ENCODE measurements around the gene KYNU. TPM values are rescaled to one million over a fixed set of nuclear protein-coding genes. Genes with fewer than 3 reads are reported as not detected.
A peak's percentile ranks its signal among the peaks of the same experiment; 100 is the strongest.

Gene KYNU
- total and polyA plus RNA-seq, 10 of the 15 experiments (the other 5 are each of a cell fraction or from before 2014, with no cell fraction given) = 31.3 to 101 (median 38.3) TPM

DNA sequence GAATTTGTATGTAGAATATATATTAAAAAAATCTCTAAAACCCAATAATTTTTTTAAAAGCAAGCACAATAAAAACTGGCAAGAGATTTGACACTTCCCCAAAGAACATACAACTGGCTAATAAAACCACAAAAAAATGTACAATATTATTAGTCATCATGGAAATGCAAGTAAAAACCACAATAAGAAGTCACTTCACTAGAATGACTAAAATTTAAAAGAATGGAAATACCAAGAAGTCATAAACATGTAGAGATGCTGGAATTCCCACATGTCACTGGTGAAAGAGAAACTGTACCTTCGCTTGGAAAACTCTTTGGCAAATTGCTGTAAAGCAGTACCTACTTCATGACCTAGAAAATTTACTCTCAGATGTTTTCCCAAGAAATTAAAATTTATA lies 43.4 kb upstream of the KYNU start:
- ChIA-PET SMC1A (ENCODE audit: uncharacterized antibody, unreplicated experiment) (no interaction called here), POLR2A (no interaction called here), RAD21 (ENCODE audit: unreplicated experiment) (no interaction called here), CTCF (no interaction called here)
- BruUV-seq (replicated peaks) = no TSS peak
- Histone ChIP-seq H3K9ac (ENCODE audit: control insufficient read depth, insufficient read depth, low read length) (no peak overlapping the region), H3K79me2 (ENCODE audit: control insufficient read depth, insufficient read depth, low read length) (no peaks in the 10 kb centered on the region), H3K27me3 (replicated peaks in 1 of 2; ENCODE audit: control insufficient read depth in 2 of 2, insufficient read depth in 2 of 2, low read length in 1 of 2) (no peaks in the 10 kb centered on the region), H3K36me3 (ENCODE audit: control insufficient read depth in 2 of 2, insufficient read depth in 2 of 2, low read length in 1 of 2) (no peaks in the 10 kb centered on the region), H3K27ac (ENCODE audit: control insufficient read depth, insufficient read depth) (no peak overlapping the region), H3K4me1 (ENCODE audit: control insufficient read depth, insufficient read depth, low read length) (no peaks in the 10 kb centered on the region), H2AFZ (ENCODE audit: control insufficient read depth, low read depth, low read length) (no peak overlapping the region), H4K20me1 (ENCODE audit: control insufficient read depth, insufficient read depth) (no peaks in the 10 kb centered on the region), H3K4me3 (no peak overlapping the region), H3K9me3 (replicated peaks; ENCODE audit: control insufficient read depth, insufficient read depth, low read length) (no peaks in the 10 kb centered on the region), H3K4me2 (ENCODE audit: control insufficient read depth, insufficient read depth) (no peak overlapping the region)
- TF ChIP-seq NFIC (IDR thresholded peaks at IDR 0.05; ENCODE audit: low read depth, low read length) (peak; percentile 57; the same call in 1 of the 2 replicates), ZBED1 (IDR thresholded peaks at IDR 0.05; ENCODE audit: borderline replicate concordance) (no peak), RUNX3 (IDR thresholded peaks at IDR 0.05; ENCODE audit: low read length) (peak; percentile 60; the same call in 1 of the 2 replicates)
- WGBS (ENCODE audit: insufficient coverage, insufficient replicate concordance, low lambda C conversion rate, missing lambda C conversion rate) = 11% methylated on average over 1 of the region's 1 CpG
- intact Hi-C loops (cut with micrococcal nuclease; ENCODE audit: unreplicated experiment) (no loop called here), in situ Hi-C loops (cut with MboI) (no loop called here)
- ATAC-seq (no peak), DNase-seq (ENCODE audit: low read depth, low spot score) (no peak), FAIRE-seq (no peak)

GRCh38 chr2:142840436-142840835 lies 37.0 kb upstream of the KYNU start:
- in situ Hi-C loops (cut with MboI) = no loop called here
- no peak overlapping the region for H3K4me3 ChIP-seq
- no peak overlapping the region for H3K4me2 ChIP-seq (ENCODE audit: control insufficient read depth, insufficient read depth)
- H4K20me1 ChIP-seq (ENCODE audit: control insufficient read depth, insufficient read depth) = no peaks in the 10 kb centered on the region
- H3K9me3 ChIP-seq (replicated peaks; ENCODE audit: control insufficient read depth, insufficient read depth, low read length) = no peaks in the 10 kb centered on the region
- ATAC-seq (no peak), DNase-seq (ENCODE audit: low read depth, low spot score) (no peak), FAIRE-seq (no peak)
- ChIA-PET POLR2A (no interaction called here), SMC1A (ENCODE audit: uncharacterized antibody, unreplicated experiment) (interaction anchor here (0.8 to 1.7 kb wide), 4 partner anchors 8 to 139 kb away, joined by 3 to 4 read pairs (median 3); no protein-coding TSS in a partner anchor), RAD21 (ENCODE audit: unreplicated experiment) (no interaction called here), CTCF (interaction anchor here (1.2 kb wide), 1 partner anchor 14 kb away, joined by 3 read pairs; no protein-coding TSS in a partner anchor)
- no TSS peak for BruUV-seq (replicated peaks)
- no peak overlapping the region for H3K27ac ChIP-seq (ENCODE audit: control insufficient read depth, insufficient read depth)
- no peak overlapping the region for H3K9ac ChIP-seq (ENCODE audit: control insufficient read depth, insufficient read depth, low read length)
- intact Hi-C loops (cut with micrococcal nuclease; ENCODE audit: unreplicated experiment) = no loop called here
- H3K36me3 ChIP-seq (ENCODE audit: control insufficient read depth in 2 of 2, insufficient read depth in 2 of 2, low read length in 1 of 2) = no peaks in the 10 kb centered on the region
- no peaks in the 10 kb centered on the region for H3K79me2 ChIP-seq (ENCODE audit: control insufficient read depth, insufficient read depth, low read length)
- H2AFZ ChIP-seq (ENCODE audit: control insufficient read depth, low read depth, low read length) = no peak overlapping the region
- no peaks in the 10 kb centered on the region for H3K4me1 ChIP-seq (ENCODE audit: control insufficient read depth, insufficient read depth, low read length)
- no peaks in the 10 kb centered on the region for H3K27me3 ChIP-seq (replicated peaks in 1 of 2; ENCODE audit: control insufficient read depth in 2 of 2, insufficient read depth in 2 of 2, low read length in 1 of 2)
- TF ChIP-seq MYC (IDR thresholded peaks at IDR 0.05; ENCODE audit: insufficient read depth, insufficient read length, insufficient replicate concordance, low read length, severe bottlenecking) (no peak), KLF5 (IDR thresholded peaks at IDR 0.05; ENCODE audit: partially characterized antibody) (no peak), E4F1 (IDR thresholded peaks at IDR 0.05; ENCODE audit: borderline replicate concordance, partially characterized antibody) (no peak), SREBF2 (IDR thresholded peaks at IDR 0.05; ENCODE audit: low read length) (no peak), HCFC1 (IDR thresholded peaks at IDR 0.05; ENCODE audit: low read length) (no peak), MTA3 (IDR thresholded peaks at IDR 0.05; ENCODE audit: borderline replicate concordance, low read length) (no peak)
- TF ChIP-seq, protein P1, sequence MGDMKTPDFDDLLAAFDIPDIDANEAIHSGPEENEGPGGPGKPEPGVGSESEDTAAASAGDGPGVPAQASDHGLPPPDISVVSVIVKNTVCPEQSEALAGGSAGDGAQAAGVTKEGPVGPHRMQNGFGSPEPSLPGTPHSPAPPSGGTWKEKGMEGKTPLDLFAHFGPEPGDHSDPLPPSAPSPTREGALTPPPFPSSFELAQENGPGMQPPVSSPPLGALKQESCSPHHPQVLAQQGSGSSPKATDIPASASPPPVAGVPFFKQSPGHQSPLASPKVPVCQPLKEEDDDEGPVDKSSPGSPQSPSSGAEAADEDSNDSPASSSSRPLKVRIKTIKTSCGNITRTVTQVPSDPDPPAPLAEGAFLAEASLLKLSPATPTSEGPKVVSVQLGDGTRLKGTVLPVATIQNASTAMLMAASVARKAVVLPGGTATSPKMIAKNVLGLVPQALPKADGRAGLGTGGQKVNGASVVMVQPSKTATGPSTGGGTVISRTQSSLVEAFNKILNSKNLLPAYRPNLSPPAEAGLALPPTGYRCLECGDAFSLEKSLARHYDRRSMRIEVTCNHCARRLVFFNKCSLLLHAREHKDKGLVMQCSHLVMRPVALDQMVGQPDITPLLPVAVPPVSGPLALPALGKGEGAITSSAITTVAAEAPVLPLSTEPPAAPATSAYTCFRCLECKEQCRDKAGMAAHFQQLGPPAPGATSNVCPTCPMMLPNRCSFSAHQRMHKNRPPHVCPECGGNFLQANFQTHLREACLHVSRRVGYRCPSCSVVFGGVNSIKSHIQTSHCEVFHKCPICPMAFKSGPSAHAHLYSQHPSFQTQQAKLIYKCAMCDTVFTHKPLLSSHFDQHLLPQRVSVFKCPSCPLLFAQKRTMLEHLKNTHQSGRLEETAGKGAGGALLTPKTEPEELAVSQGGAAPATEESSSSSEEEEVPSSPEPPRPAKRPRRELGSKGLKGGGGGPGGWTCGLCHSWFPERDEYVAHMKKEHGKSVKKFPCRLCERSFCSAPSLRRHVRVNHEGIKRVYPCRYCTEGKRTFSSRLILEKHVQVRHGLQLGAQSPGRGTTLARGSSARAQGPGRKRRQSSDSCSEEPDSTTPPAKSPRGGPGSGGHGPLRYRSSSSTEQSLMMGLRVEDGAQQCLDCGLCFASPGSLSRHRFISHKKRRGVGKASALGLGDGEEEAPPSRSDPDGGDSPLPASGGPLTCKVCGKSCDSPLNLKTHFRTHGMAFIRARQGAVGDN (IDR thresholded peaks at IDR 0.05) = no peak
